OCI-LY1 (cell line): ENCODE measurements around the gene BACH2.

Experiments
- CTCF ChIP-seq: fragments of 200-600 bp; sonication (generic), shearing (Covaris generic); IDR thresholded peaks from 2 replicates; pipeline ENCODE4 v1.5.1; 2017; ENCODE audit warnings: mild to moderate bottlenecking, antibody characterized with exemption, low read length, moderate library complexity, mixed read lengths
- EZH2 ChIP-seq: fragments of 200-600 bp; sonication (generic), shearing (Covaris generic); IDR thresholded peaks from 2 replicates; pipeline ENCODE4 v1.8.0; 2017; ENCODE audit warnings: borderline replicate concordance, mixed run types, mild to moderate bottlenecking, antibody characterized with exemption, low read length, moderate library complexity, mixed read lengths

- no peak for TF ChIP-seq CTCF
- no peak for TF ChIP-seq EZH2
Observed at GRCh38 chr6:90090866-90091265, 205.8 kb downstream of the BACH2 start.
